GM12891 (cell line): ENCODE results near the gene PRKCB.

ENCODE experiments used
- PAX5 ChIP-seq: IDR thresholded peaks from 2 replicates; pipeline ENCODE4 v1.6.1; 2011; ENCODE audit warnings: low read length, moderate library complexity, mild to moderate bottlenecking; ENCODE audit not compliant: insufficient read depth, severe bottlenecking
- POLR2A ChIP-seq: IDR thresholded peaks from 2 replicates; pipeline ENCODE4 v1.6.1; 2011; ENCODE audit warnings: low read depth, low read length, control low read depth
- POLR2AphosphoS5 ChIP-seq: IDR thresholded peaks from 2 replicates; pipeline ENCODE4 v1.6.1; 2011; ENCODE audit warnings: low read depth, low read length, control low read depth
- SPI1 ChIP-seq: IDR thresholded peaks from 2 replicates; pipeline ENCODE4 v1.6.1; 2011; ENCODE audit warnings: low read depth, low read length, control low read depth
- TAF1 ChIP-seq: IDR thresholded peaks from 2 replicates; pipeline ENCODE4 v1.6.1; 2011; ENCODE audit warnings: low read depth, low read length, control low read depth

GRCh38 chr16:24024971-24025370 lies 189.2 kb downstream of the PRKCB start:
- TF ChIP-seq PAX5 (no peak), POLR2A (no peak), POLR2AphosphoS5 (no peak), TAF1 (no peak), SPI1 (no peak)
